Right atrium auricular region (tissue), 2 donors: ENCODE measurements around the gene OSBPL7. TPM values are rescaled to one million over a fixed set of nuclear protein-coding genes. Genes with fewer than 3 reads are reported as not detected.

ENCODE experiments used
- DNase-seq: peaks from one replicate; pipeline ENCODE4 v3.0.0-alpha.2; 2019; ENCODE audit warnings: low spot score
- H3K27ac ChIP-seq, 2 donors: fragments of 200-600 bp; sonication (generic); 1 replicate in 1 of 2; 2 replicates in 1 of 2; pipeline ENCODE4 v1.5.1; 2016 to 2019
- H3K27me3 ChIP-seq, 2 donors: fragments of 200-600 bp; sonication (generic); one replicate each; pipeline versions ENCODE4 v1.5.1 to v1.6.0; 2017 to 2019
- H3K36me3 ChIP-seq: fragments of 200-600 bp; sonication (generic); one replicate; pipeline ENCODE4 v1.5.1; 2016
- H3K4me1 ChIP-seq, 2 donors: fragments of 200-600 bp; sonication (generic); one replicate each; pipeline versions ENCODE4 v1.5.1 to v1.6.0; 2017 to 2019
- H3K4me3 ChIP-seq, 2 donors: fragments of 200-600 bp; sonication (generic); 1 replicate in 1 of 2; 2 replicates in 1 of 2; pipeline ENCODE4 v1.5.1; 2017 to 2019; ENCODE audit warnings: mild to moderate bottlenecking in 1 of 2, moderate library complexity in 1 of 2
- H3K9me3 ChIP-seq, 2 donors: fragments of 200-600 bp; sonication (generic); one replicate each; pipeline ENCODE4 v1.5.1; 2019
- CTCF ChIP-seq, 2 donors: fragments of 200-600 bp; sonication (generic); IDR thresholded peaks; one replicate each; pipeline ENCODE4 v1.5.1; 2019; ENCODE audit warnings: antibody characterized with exemption in 2 of 2
- total RNA-seq, 2 donors: library from RNA; depleted of rRNA; stranded (reverse); fragments of >200 nt; gene quantifications; one replicate each; pipeline ENCODE4 v1.1.0, GENCODE V29; 2016

Gene OSBPL7
- total RNA-seq, 2 donors from 2014 or later, result 2.3 to 3.6 TPM

- Histone ChIP-seq H3K4me3 (no peak overlapping the region), H3K27ac (no peak overlapping the region), H3K9me3 (no peaks in the 10 kb centered on the region), H3K4me1 (peaks cover 0 to 16% of the 10 kb centered on the region in 2 donors), H3K36me3 (peaks cover 45% of the 10 kb centered on the region), H3K27me3 (no peaks in the 10 kb centered on the region)
- no peak for DNase-seq
- no peak for TF ChIP-seq CTCF (IDR thresholded peaks at IDR 0.05)
These were observed 8.5 kb downstream of the OSBPL7 start for GRCh38 chr17:47813077-47813476.

GRCh38 chr17:47812146-47812920 is 9.3 kb downstream of the OSBPL7 start:
- no peak overlapping the region for H3K4me3 ChIP-seq
- H3K4me1 ChIP-seq, result peaks cover 0 to 16% of the 10 kb centered on the region in 2 donors
- no peak overlapping the region for H3K27ac ChIP-seq
- no peak for TF ChIP-seq CTCF (IDR thresholded peaks at IDR 0.05)
- no peaks in the 10 kb centered on the region for H3K27me3 ChIP-seq
- H3K36me3 ChIP-seq, result peaks cover 51% of the 10 kb centered on the region
- H3K9me3 ChIP-seq, result no peaks in the 10 kb centered on the region
- DNase-seq, result no peak

GRCh38 chr17:47811709-47812108 is 9.9 kb downstream of the OSBPL7 start:
- Histone ChIP-seq H3K9me3 (no peaks in the 10 kb centered on the region), H3K27me3 (no peaks in the 10 kb centered on the region), H3K36me3 (peaks cover 47% of the 10 kb centered on the region), H3K4me1 (peaks cover 0 to 16% of the 10 kb centered on the region in 2 donors), H3K27ac (no peak overlapping the region), H3K4me3 (no peak overlapping the region)
- DNase-seq, result no peak
- TF ChIP-seq CTCF (IDR thresholded peaks at IDR 0.05), result no peak

- peaks cover 0 to 17% of the 10 kb centered on the region in 2 donors for H3K4me1 ChIP-seq
- H3K27me3 ChIP-seq, result no peaks in the 10 kb centered on the region
- H3K4me3 ChIP-seq, result no peak overlapping the region
- no peak for TF ChIP-seq CTCF (IDR thresholded peaks at IDR 0.05)
- peaks cover 40% of the 10 kb centered on the region for H3K36me3 ChIP-seq
- H3K9me3 ChIP-seq, result no peaks in the 10 kb centered on the region
- no peak for DNase-seq
- peak overlapping the region in 1 of 2 donors; percentile 27 for H3K27ac ChIP-seq
These were observed 10.5 kb downstream of the OSBPL7 start for GRCh38 chr17:47810901-47811635.

- Histone ChIP-seq H3K4me1 (peaks cover 0 to 22% of the 10 kb centered on the region in 2 donors), H3K36me3 (peaks cover 33% of the 10 kb centered on the region), H3K9me3 (no peaks in the 10 kb centered on the region), H3K27me3 (no peaks in the 10 kb centered on the region), H3K27ac (peak overlapping the region in 1 of 2 donors; percentile 27), H3K4me3 (no peak overlapping the region)
- no peak for DNase-seq
- TF ChIP-seq CTCF (IDR thresholded peaks at IDR 0.05), result no peak
These were observed 11.3 kb downstream of the OSBPL7 start for GRCh38 chr17:47810200-47810821.
